ENCODE data around the gene CGB8.

DNA sequence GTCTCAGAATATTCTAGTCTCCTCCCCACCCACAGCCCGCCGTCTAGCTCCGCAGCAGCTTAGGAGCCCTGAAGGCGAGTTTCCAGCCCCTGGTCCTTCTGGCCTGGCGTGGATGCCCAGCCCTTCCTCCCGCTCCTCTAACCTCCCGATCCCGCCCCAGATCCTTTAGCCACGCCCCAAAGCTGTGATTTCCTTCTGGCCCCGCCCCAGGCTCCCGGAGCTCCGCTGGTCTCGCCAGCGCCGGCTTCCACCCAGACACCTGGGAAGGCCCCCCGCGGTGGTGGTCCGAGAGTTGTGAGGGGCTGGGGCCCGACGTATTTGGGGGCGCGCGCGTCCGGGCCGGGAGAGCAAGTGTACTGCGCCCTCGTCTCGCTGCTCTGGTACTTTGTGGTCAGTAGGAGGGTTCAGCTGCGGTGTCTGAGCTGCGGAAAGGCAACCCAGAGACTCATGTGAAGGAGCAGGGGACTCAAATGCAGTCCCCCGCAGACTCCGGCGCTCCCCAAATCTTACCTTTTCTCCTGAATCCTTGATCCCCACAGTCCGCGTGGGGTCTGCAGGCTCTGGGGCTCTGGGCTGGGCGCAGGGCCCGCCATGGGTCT is 8.8 kb upstream of the CGB8 start, which contains the start of gene CGB7:
- TF ChIP-seq CTCF (IDR thresholded peaks at IDR 0.05) (no peak), TCF7L2 (IDR thresholded peaks at IDR 0.05; ENCODE audit: low read depth, low read length) (no peak), REST (IDR thresholded peaks at IDR 0.05; ENCODE audit: insufficient read depth in 1 of 2, low read depth in 2 of 2, low read length in 1 of 2) (no peak), SIN3A (IDR thresholded peaks at IDR 0.05; ENCODE audit: borderline replicate concordance, insufficient read depth, low read depth, low read length) (no peak)
